A549 (cell line): ENCODE results near the gene ABCA4. TPM values are rescaled to one million over a fixed set of nuclear protein-coding genes. Genes with fewer than 3 reads are reported as not detected.

Experiments used
- ATAC-seq, 2 experiments: fragments of 200-7000 bp in 1 of 2; fragments of >200 bp in 1 of 2; cut with Nextera tagmentation in 1 of 2; cut with Tn5 transposase in 1 of 2; 3 replicates each; pipeline versions ENCODE4 v1.8.0 to v1.9.1; 2018 to 2020; ENCODE audit warnings: mild to moderate bottlenecking in 1 of 2, moderate library complexity in 1 of 2
- CTCF ChIA-PET: fragments of 300-600 bp; sonication (Branson Sonifier 250); formaldehyde crosslinking; extraction: SDS; loops from one replicate; lab custom pipeline; 2021; ENCODE audit warnings: antibody characterized with exemption, inconsistent platforms; lab: Yijun Ruan, JAX
- POLR2A ChIA-PET: fragments of 350-600 bp; formaldehyde crosslinking; extraction: SDS; loops from one replicate; lab custom pipeline; 2021; ENCODE audit warnings: antibody characterized with exemption, inconsistent platforms; lab: Yijun Ruan, JAX
- DNase-seq, 2 experiments: peaks; one replicate each; pipeline versions ENCODE4 v3.0.0 to v3.0.0-alpha.2; 2011 to 2016; ENCODE audit warnings: low read depth in 1 of 2, low spot score in 1 of 2
- FAIRE-seq: peaks from 2 replicates; lab custom pipeline; 2011; peaks lifted over from hg19 to GRCh38; lab: Jason Lieb, UNC
- H3K27ac ChIP-seq, 2 experiments: fragments of >200 bp; sonication (Bioruptor Twin); formaldehyde crosslinking; 3 replicates each; pipeline ENCODE4 v1.5.1; 2016 to 2017
- H3K4me1 ChIP-seq: fragments of >200 bp; sonication (Bioruptor Twin); formaldehyde crosslinking; 3 replicates; pipeline ENCODE4 v1.6.1; 2016
- H3K4me2 ChIP-seq: fragments of >200 bp; sonication (Bioruptor Twin); formaldehyde crosslinking; 3 replicates; pipeline ENCODE4 v1.6.1; 2016
- H3K4me3 ChIP-seq: fragments of >200 bp; sonication (Bioruptor Twin); formaldehyde crosslinking; 3 replicates; pipeline ENCODE4 v1.5.1; 2016
- H3K9me3 ChIP-seq: fragments of >200 bp; sonication (Bioruptor Twin); formaldehyde crosslinking; 3 replicates; pipeline ENCODE4 v1.6.1; 2016
- BHLHE40 ChIP-seq: IDR thresholded peaks from 2 replicates; pipeline ENCODE4 v1.6.1; 2012; ENCODE audit warnings: low read depth, low read length, inconsistent platforms
- CHD4 ChIP-seq: fragments of 200-600 bp; sonication (generic); IDR thresholded peaks from 2 replicates; pipeline ENCODE4 v1.6.1; 2016; ENCODE audit warnings: antibody characterized with exemption, mild to moderate bottlenecking, borderline replicate concordance
- ESRRA ChIP-seq: fragments of 150-350 bp; IDR thresholded peaks from 2 replicates; pipeline ENCODE4 v1.6.1; 2014; ENCODE audit warnings: mild to moderate bottlenecking, low read length, borderline replicate concordance
- FOSB ChIP-seq: fragments of 250-450 bp; sonication (Bioruptor Pico); IDR thresholded peaks from 2 replicates; pipeline ENCODE4 v1.5.0; 2020; ENCODE audit warnings: mild to moderate bottlenecking, moderate library complexity
- HDAC2 ChIP-seq: fragments of 200-600 bp; sonication (generic); IDR thresholded peaks from 2 replicates; pipeline ENCODE4 v1.6.1; 2016
- HMGXB4 ChIP-seq: fragments of 250-450 bp; sonication (Bioruptor Pico); IDR thresholded peaks from 2 replicates; pipeline ENCODE4 v1.5.0; 2021; ENCODE audit warnings: mild to moderate bottlenecking, moderate library complexity, borderline replicate concordance
- HOXA7 ChIP-seq: fragments of 250-450 bp; sonication (Bioruptor Pico); IDR thresholded peaks from 2 replicates; pipeline ENCODE4 v1.5.0; 2020; ENCODE audit warnings: mild to moderate bottlenecking, moderate library complexity
- JUN ChIP-seq, 2 experiments: fragments of >200 bp; sonication (Bioruptor Twin); formaldehyde crosslinking; IDR thresholded peaks; 2 replicates in 1 of 2; 3 replicates in 1 of 2; pipeline ENCODE4 v1.6.1; 2016 to 2017
- JUNB ChIP-seq: fragments of >200 bp; sonication (Bioruptor Twin); formaldehyde crosslinking; IDR thresholded peaks from 2 replicates; pipeline ENCODE4 v1.6.1; 2016
- KDM1A ChIP-seq: fragments of 200-600 bp; sonication (generic); IDR thresholded peaks from 2 replicates; pipeline ENCODE4 v1.6.1; 2016; ENCODE audit warnings: low read depth, mild to moderate bottlenecking
- KDM5A ChIP-seq: fragments of 200-600 bp; sonication (generic); IDR thresholded peaks from 2 replicates; pipeline ENCODE4 v1.6.1; 2016; ENCODE audit warnings: antibody characterized with exemption, mild to moderate bottlenecking
- MAFK ChIP-seq: fragments of 450-650 bp; IDR thresholded peaks from 2 replicates; pipeline ENCODE4 v1.6.1; 2014; ENCODE audit not compliant: partially characterized antibody
- NFE2L2 ChIP-seq: fragments of 150-350 bp; conservative IDR thresholded peaks from 2 replicates; pipeline ENCODE4 v1.6.1; 2014; ENCODE audit warnings: low read length
- POLR2AphosphoS2 ChIP-seq: conservative IDR thresholded peaks from 2 replicates; pipeline ENCODE4 v1.6.1; 2012; ENCODE audit warnings: low read length, improper control_type of control experiment, inconsistent platforms
- RAD21 ChIP-seq, 2 experiments: fragments of >200 bp in 1 of 2; sonication (Bioruptor Twin) in 1 of 2; formaldehyde crosslinking in 1 of 2; IDR thresholded peaks in 1 of 2; conservative IDR thresholded peaks in 1 of 2; 2 replicates in 1 of 2; 3 replicates in 1 of 2; pipeline ENCODE4 v1.6.1; 2012 to 2018; ENCODE audit warnings: inconsistent platforms in 1 of 2
- RARB ChIP-seq: fragments of 250-450 bp; sonication (Bioruptor Pico); IDR thresholded peaks from 2 replicates; pipeline ENCODE4 v1.8.0; 2021; ENCODE audit warnings: mild to moderate bottlenecking, moderate library complexity
- REST ChIP-seq: fragments of 200-600 bp; sonication (generic); IDR thresholded peaks from 2 replicates; pipeline ENCODE4 v1.6.1; 2016; ENCODE audit warnings: antibody characterized with exemption, mild to moderate bottlenecking, moderate library complexity
- RNF2 ChIP-seq: fragments of 200-600 bp; sonication (generic); IDR thresholded peaks from 2 replicates; pipeline ENCODE4 v1.6.1; 2016; ENCODE audit warnings: low read depth, mild to moderate bottlenecking, antibody characterized with exemption, moderate library complexity, borderline replicate concordance
- SMC3 ChIP-seq: fragments of >200 bp; sonication (Bioruptor Twin); formaldehyde crosslinking; IDR thresholded peaks from 3 replicates; pipeline ENCODE4 v1.6.1; 2018; ENCODE audit warnings: inconsistent platforms
- TFCP2L1 ChIP-seq: fragments of 250-450 bp; sonication (Bioruptor Pico); IDR thresholded peaks from 2 replicates; pipeline ENCODE4 v1.5.0; 2021; ENCODE audit warnings: mild to moderate bottlenecking
- USF2 ChIP-seq: fragments of 450-650 bp; IDR thresholded peaks from 2 replicates; pipeline ENCODE4 v1.6.1; 2014; ENCODE audit warnings: antibody characterized with exemption
- ZC3H11A ChIP-seq: fragments of 450-650 bp; IDR thresholded peaks from 2 replicates; pipeline ENCODE4 v1.6.1; 2014; ENCODE audit warnings: antibody characterized with exemption, mild to moderate bottlenecking
- ZFP36 ChIP-seq: fragments of 450-650 bp; IDR thresholded peaks from 2 replicates; pipeline ENCODE4 v1.6.1; 2014; ENCODE audit warnings: borderline replicate concordance; ENCODE audit not compliant: partially characterized antibody
- WGBS: methylation state at CpG from one replicate; pipeline ENCODE4 v1.1.6; 2017; ENCODE audit errors: missing lambda C conversion rate; 5-methylcytosine and 5-hydroxymethylcytosine counted together
- polyA plus RNA-seq, 4 experiments: library from polyadenylated mRNA; depleted of rRNA in 3 of 4; stranded (reverse); fragments of >200 nt; fragmentation: RNase III in 1 of 4; extraction: RNeasy Plus Mini Kit Qiagen cat#74134 plus additional on column Dnase treatment in 1 of 4; gene quantifications; 2 replicates in 3 of 4; 3 replicates in 1 of 4; pipeline ENCODE4 v1.2.3, GENCODE V29; 2011 to 2017
- TF ChIP-seq, protein P1 (sequence below): IDR thresholded peaks from 2 replicates; pipeline ENCODE4 v1.6.1; 2012

The ABCA4 gene
- polyA plus RNA-seq, 2 of the 4 experiments (the other 2 are of a cell fraction), result 0.05 to 0.23 TPM

DNA sequence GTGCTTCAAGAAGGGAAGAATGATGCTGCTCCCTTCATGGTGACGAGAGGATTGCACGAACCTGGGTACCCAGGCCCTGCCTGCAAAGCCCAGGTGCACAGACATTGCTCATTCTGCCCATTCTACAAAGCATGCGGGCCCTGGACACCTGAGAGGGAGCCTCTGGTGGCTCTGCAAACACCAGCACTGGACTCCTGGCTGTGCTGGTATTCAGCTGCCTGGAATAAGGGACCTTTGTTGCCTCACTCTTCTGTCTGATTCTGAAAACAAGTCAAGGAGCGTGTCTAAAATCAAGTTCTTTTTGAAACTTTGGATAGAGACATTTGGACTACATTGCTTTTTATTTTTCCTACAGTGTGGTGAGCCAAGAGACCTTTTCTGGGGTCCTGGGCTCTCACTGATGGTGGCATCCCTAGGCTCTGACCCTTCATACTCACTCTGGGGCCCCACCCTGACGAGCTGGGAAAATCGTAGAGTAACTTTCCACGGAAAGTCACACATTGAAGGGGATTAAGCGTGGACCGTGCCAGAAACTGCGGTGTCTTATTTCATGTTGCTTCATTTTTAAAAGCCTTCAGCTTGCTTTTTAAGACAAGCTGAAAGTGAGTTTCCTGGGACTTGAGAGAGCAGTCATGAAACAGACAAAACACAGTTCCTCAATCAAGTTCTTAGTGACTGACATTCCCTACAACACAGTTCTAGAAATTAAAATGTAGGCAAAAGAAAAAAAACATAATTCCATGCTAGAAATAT, 24.0 kb downstream of the ABCA4 start:
- ATAC-seq, result no peak
- H3K4me1 ChIP-seq, result peaks cover 5% of the 10 kb centered on the region; the same call in 1 of the 3 replicates
- ChIA-PET CTCF (no interaction called here), POLR2A (no interaction called here)
- no peak for TF ChIP-seq ZFP36
- TF ChIP-seq HOXA7 (CRISPR knock-in tag), result no peak
- TF ChIP-seq MAFK, result no peak
- no peak for TF ChIP-seq RNF2
- TF ChIP-seq HDAC2, result no peak
- no peak for TF ChIP-seq ESRRA
- TF ChIP-seq POLR2AphosphoS2, result no peak
- no peak for TF ChIP-seq JUNB
- TF ChIP-seq USF2, result no peak
- no peak for DNase-seq
- no peaks in the 10 kb centered on the region for H3K9me3 ChIP-seq
- 89% methylated on average over 10 of the region's 10 CpGs for WGBS
- FAIRE-seq, result no peak
- no peak overlapping the region for H3K27ac ChIP-seq
- no peak overlapping the region for H3K4me3 ChIP-seq
- no peak overlapping the region for H3K4me2 ChIP-seq

DNA sequence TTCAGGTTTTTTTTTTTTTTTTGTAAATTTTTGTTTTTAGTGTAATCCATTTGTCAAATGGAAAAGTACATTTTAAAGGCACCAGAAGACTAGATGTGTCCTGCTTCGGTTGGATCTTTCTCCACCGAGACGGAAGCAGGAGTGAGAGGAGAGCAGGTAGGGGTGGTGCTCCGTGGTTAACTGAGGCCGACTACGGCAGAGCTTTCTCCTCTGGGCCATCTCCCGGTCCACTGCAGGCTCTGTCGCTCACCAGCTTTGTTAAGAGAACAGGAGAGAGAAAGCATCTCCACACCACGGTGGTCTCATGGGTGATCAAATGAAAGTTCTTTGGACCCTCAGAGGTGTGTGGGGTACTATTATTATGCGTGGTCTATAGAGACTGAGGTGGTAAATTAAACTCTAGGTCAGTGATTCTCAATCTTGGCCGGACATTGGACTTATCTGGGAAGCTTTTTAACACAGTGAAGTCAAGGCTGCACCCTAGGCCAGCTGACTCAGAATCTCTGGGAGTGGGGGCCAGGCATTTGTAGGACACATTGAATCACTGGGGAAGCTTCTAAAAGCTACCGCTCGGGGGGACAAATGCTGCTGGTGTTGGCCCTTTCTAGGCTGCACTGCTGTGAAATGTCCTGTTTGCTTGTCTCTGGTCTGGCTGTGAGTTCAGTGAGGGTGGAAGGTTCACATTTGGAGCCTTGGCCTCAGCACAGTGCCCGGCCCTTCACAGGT, 25.0 kb downstream of the ABCA4 start:
- ChIA-PET POLR2A (no interaction called here), CTCF (interaction anchor here (0.6 to 1.3 kb wide), 2 partner anchors 50 to 345 kb away, joined by 3 to 4 read pairs; no protein-coding TSS in a partner anchor)
- H3K4me2 ChIP-seq, result no peak overlapping the region
- no peak overlapping the region for H3K4me3 ChIP-seq
- ATAC-seq (no peak), DNase-seq (no peak), FAIRE-seq (no peak)
- H3K27ac ChIP-seq, result no peak overlapping the region
- H3K9me3 ChIP-seq, result no peaks in the 10 kb centered on the region
- H3K4me1 ChIP-seq, result peaks cover 5% of the 10 kb centered on the region; the same call in 1 of the 3 replicates
- WGBS, result 89% methylated on average over 13 of the region's 14 CpGs
- TF ChIP-seq NFE2L2, result no peak
- TF ChIP-seq KDM5A, result no peak
- TF ChIP-seq FOSB (CRISPR knock-in tag), result no peak
- TF ChIP-seq RAD21 (conservative IDR thresholded peaks at IDR 0.05 in 1 of 2, IDR thresholded peaks at IDR 0.05 in 1 of 2), result no peak

DNA sequence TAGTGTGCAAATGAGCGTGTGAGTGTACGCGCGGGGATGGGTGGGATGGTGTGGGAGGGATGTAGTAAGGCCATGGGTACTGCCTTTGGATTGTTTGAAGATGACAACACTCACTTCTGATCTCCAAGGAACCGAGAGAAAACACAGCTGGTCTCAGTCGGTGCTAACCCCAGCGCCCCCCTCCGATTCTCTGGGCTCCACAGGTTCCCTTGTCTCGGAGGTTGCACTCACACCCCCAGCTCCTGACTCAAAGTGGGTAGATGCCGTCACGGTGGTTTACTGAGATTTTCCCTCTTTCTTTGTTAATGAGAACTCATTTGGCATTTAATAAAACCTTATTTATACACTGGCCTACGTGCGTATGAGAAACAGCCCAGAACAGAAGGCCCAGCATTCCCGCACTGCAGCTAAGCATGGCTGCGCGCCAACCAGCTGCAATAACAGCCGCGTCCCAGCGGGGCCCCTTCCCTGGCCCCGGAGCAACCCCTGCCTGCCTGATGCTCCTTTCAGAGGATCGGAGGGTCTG, 25.8 kb downstream of the ABCA4 start:
- Histone ChIP-seq H3K4me2 (no peak overlapping the region), H3K4me3 (no peak overlapping the region), H3K4me1 (peaks cover 5% of the 10 kb centered on the region; the same call in 1 of the 3 replicates), H3K9me3 (no peaks in the 10 kb centered on the region), H3K27ac (no peak overlapping the region)
- FAIRE-seq, result no peak
- WGBS, result 92% methylated on average over 21 of the region's 21 CpGs
- ChIA-PET CTCF (interaction anchor here (0.9 to 1.6 kb wide), 3 partner anchors 9 to 49 kb away, joined by 3 to 4 read pairs (median 3); no protein-coding TSS in a partner anchor), POLR2A (no interaction called here)
- no peak for ATAC-seq
- no peak for DNase-seq
- TF ChIP-seq KDM1A (no peak), HMGXB4 (CRISPR knock-in tag) (no peak), ZC3H11A (no peak), RARB (CRISPR knock-in tag) (no peak), HDAC2 (no peak), NFE2L2 (no peak), CHD4 (no peak), MAFK (no peak), JUN (IDR thresholded peaks at IDR 0.05) (no peak), SMC3 (no peak), BHLHE40 (no peak), REST (no peak), TFCP2L1 (CRISPR knock-in tag) (no peak)
- TF ChIP-seq, protein P1, sequence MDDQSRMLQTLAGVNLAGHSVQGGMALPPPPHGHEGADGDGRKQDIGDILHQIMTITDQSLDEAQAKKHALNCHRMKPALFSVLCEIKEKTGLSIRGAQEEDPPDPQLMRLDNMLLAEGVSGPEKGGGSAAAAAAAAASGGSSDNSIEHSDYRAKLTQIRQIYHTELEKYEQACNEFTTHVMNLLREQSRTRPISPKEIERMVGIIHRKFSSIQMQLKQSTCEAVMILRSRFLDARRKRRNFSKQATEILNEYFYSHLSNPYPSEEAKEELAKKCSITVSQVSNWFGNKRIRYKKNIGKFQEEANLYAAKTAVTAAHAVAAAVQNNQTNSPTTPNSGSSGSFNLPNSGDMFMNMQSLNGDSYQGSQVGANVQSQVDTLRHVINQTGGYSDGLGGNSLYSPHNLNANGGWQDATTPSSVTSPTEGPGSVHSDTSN, result no peak
